HG02885 (cell line): ENCODE measurements around the gene TMEM272.

Source experiments
- ATAC-seq: cut with Tn5 transposase; IDR thresholded peaks from one replicate; pipeline ENCODE4 v1.9.1; 2021; ENCODE audit warnings: mild to moderate bottlenecking; ENCODE audit not compliant: unreplicated experiment, poor library complexity

TMEM272 gene

GRCh38 chr13:51765142-51765515 lies 79.8 kb downstream of the TMEM272 start:
- ATAC-seq = no peak

- ATAC-seq = peak; percentile 87
Measured at GRCh38 chr13:51764184-51765141, 80.5 kb downstream of the TMEM272 start.

DNA sequence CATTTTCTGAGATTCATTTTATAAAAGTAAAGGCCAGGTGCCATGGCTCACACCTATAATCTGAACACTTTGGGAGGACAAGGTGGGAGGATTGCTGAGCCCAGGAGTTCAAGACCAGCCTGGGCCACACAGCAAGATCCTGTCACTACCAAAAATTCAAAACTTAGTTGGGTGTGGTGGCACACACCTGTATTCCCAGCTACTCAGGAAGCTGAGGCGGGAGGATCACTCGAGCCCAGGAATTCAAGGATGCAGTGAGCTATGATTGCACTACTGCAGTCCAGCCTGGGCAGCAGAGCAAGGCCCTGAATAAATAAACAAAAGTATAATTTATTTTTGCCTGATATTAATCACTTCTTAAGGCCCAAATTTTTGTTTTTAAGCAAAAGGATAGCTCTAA lies 81.5 kb downstream of the TMEM272 start:
- no peak for ATAC-seq
